ENCODE data around the gene SIT1.

SIT1 gene

GRCh38 chr9:35688558-35689541, 38.1 kb upstream of the SIT1 start:
- no CpG with 5 or more reads among the region's 12 CpGs for WGBS (ENCODE audit: extremely low coverage, insufficient coverage, insufficient read length)
- Histone ChIP-seq H3K23ac (ENCODE audit: low read length) (no peak overlapping the region), H3K27me3 (ENCODE audit: insufficient read depth, low read length) (no peaks in the 10 kb centered on the region), H3K9ac (ENCODE audit: low read length) (peak overlapping the region; percentile 87), H4K12ac (ENCODE audit: low read depth, low read length) (peak overlapping the region; percentile 69), H3K79me1 (ENCODE audit: low read length) (peaks cover 20% of the 10 kb centered on the region), H3K9me3 (ENCODE audit: insufficient read depth, low read depth, low read length) (no peaks in the 10 kb centered on the region), H4K91ac (ENCODE audit: low read depth, low read length) (peak overlapping the region; percentile 87), H3K4me1 (ENCODE audit: control insufficient read depth in 1 of 2, insufficient read depth in 2 of 2, low read length in 2 of 2) (peaks cover 16 to 24% of the 10 kb centered on the region in 2 experiments), H3K4me2 (ENCODE audit: low read length) (peak overlapping the region; percentile 68), H2AFZ (ENCODE audit: insufficient read depth, low read length, poor library complexity) (peak overlapping the region; percentile 31), H3K4me3 (ENCODE audit: low read depth, low read length) (peak overlapping the region; percentile 87), H2AK5ac (ENCODE audit: low read length) (peak overlapping the region; percentile 90), H3K79me2 (ENCODE audit: control insufficient read depth, insufficient read depth, low read length, poor library complexity) (peaks cover 14% of the 10 kb centered on the region), H3K27ac (ENCODE audit: low read depth, low read length) (peak overlapping the region; percentile 28), H2BK120ac (ENCODE audit: insufficient read depth, low read length, poor library complexity) (peak overlapping the region; percentile 68), H3K4ac (ENCODE audit: low read depth, low read length) (peak overlapping the region; percentile 92), H4K8ac (ENCODE audit: low read depth, low read length) (peak overlapping the region; percentile 85), H3K36me3 (ENCODE audit: control insufficient read depth in 1 of 2, insufficient read depth in 2 of 2, low read length in 2 of 2) (peaks cover 25 to 27% of the 10 kb centered on the region in 2 experiments), H3K18ac (ENCODE audit: low read length) (peak overlapping the region; percentile 96), H2BK12ac (ENCODE audit: low read length) (peak overlapping the region; percentile 51), H2BK5ac (ENCODE audit: low read depth, low read length, poor library complexity) (peak overlapping the region; percentile 76), H3K14ac (ENCODE audit: low read length) (peak overlapping the region; percentile 95)
- peak in 1 of 2 donors; percentile 18 for DNase-seq

- peaks cover 20% of the 10 kb centered on the region for H3K79me1 ChIP-seq (ENCODE audit: low read length)
- H2AK5ac ChIP-seq (ENCODE audit: low read length), result no peak overlapping the region
Observed at GRCh38 chr9:35687972-35688557, 37.3 kb upstream of the SIT1 start.

GRCh38 chr9:35687306-35687705, 36.6 kb upstream of the SIT1 start:
- Histone ChIP-seq H2AFZ (ENCODE audit: insufficient read depth, low read length, poor library complexity) (no peak overlapping the region), H2BK12ac (ENCODE audit: low read length) (no peak overlapping the region), H3K4ac (ENCODE audit: low read depth, low read length) (no peak overlapping the region), H3K14ac (ENCODE audit: low read length) (no peak overlapping the region), H3K4me2 (ENCODE audit: low read length) (peak overlapping the region; percentile 68), H4K91ac (ENCODE audit: low read depth, low read length) (no peak overlapping the region), H3K79me2 (ENCODE audit: control insufficient read depth, insufficient read depth, low read length, poor library complexity) (peaks cover 14% of the 10 kb centered on the region), H3K18ac (ENCODE audit: low read length) (no peak overlapping the region), H3K23ac (ENCODE audit: low read length) (no peak overlapping the region), H3K4me3 (ENCODE audit: low read depth, low read length) (no peak overlapping the region), H4K8ac (ENCODE audit: low read depth, low read length) (no peak overlapping the region), H3K27ac (ENCODE audit: low read depth, low read length) (no peak overlapping the region), H3K4me1 (ENCODE audit: control insufficient read depth in 1 of 2, insufficient read depth in 2 of 2, low read length in 2 of 2) (peaks cover 16 to 24% of the 10 kb centered on the region in 2 experiments), H2BK5ac (ENCODE audit: low read depth, low read length, poor library complexity) (no peak overlapping the region), H3K27me3 (ENCODE audit: insufficient read depth, low read length) (no peaks in the 10 kb centered on the region), H3K36me3 (ENCODE audit: control insufficient read depth in 1 of 2, insufficient read depth in 2 of 2, low read length in 2 of 2) (peaks cover 34 to 41% of the 10 kb centered on the region in 2 experiments), H3K9me3 (ENCODE audit: insufficient read depth, low read depth, low read length) (no peaks in the 10 kb centered on the region), H2BK120ac (ENCODE audit: insufficient read depth, low read length, poor library complexity) (no peak overlapping the region), H2AK5ac (ENCODE audit: low read length) (no peak overlapping the region), H3K9ac (ENCODE audit: low read length) (no peak overlapping the region), H4K12ac (ENCODE audit: low read depth, low read length) (no peak overlapping the region), H3K79me1 (ENCODE audit: low read length) (peaks cover 20% of the 10 kb centered on the region)
- DNase-seq, result no peak
- WGBS (ENCODE audit: extremely low coverage, insufficient coverage, insufficient read length), result no CpG with 5 or more reads among the region's 2 CpGs

More at GRCh38 chr9:35687972-35688557, 37.3 kb upstream of the SIT1 start:
- Histone ChIP-seq H3K79me2 (ENCODE audit: control insufficient read depth, insufficient read depth, low read length, poor library complexity) (peaks cover 14% of the 10 kb centered on the region), H3K9me3 (ENCODE audit: insufficient read depth, low read depth, low read length) (no peaks in the 10 kb centered on the region), H4K12ac (ENCODE audit: low read depth, low read length) (no peak overlapping the region), H4K91ac (ENCODE audit: low read depth, low read length) (no peak overlapping the region), H3K9ac (ENCODE audit: low read length) (no peak overlapping the region), H3K36me3 (ENCODE audit: control insufficient read depth in 1 of 2, insufficient read depth in 2 of 2, low read length in 2 of 2) (peaks cover 27 to 33% of the 10 kb centered on the region in 2 experiments), H3K14ac (ENCODE audit: low read length) (no peak overlapping the region), H3K18ac (ENCODE audit: low read length) (no peak overlapping the region), H2AFZ (ENCODE audit: insufficient read depth, low read length, poor library complexity) (no peak overlapping the region), H3K4me1 (ENCODE audit: control insufficient read depth in 1 of 2, insufficient read depth in 2 of 2, low read length in 2 of 2) (peaks cover 16 to 24% of the 10 kb centered on the region in 2 experiments), H2BK5ac (ENCODE audit: low read depth, low read length, poor library complexity) (no peak overlapping the region), H3K23ac (ENCODE audit: low read length) (no peak overlapping the region), H3K27ac (ENCODE audit: low read depth, low read length) (no peak overlapping the region), H3K4ac (ENCODE audit: low read depth, low read length) (peak overlapping the region; percentile 3), H4K8ac (ENCODE audit: low read depth, low read length) (no peak overlapping the region), H2BK12ac (ENCODE audit: low read length) (no peak overlapping the region), H3K4me2 (ENCODE audit: low read length) (peak overlapping the region; percentile 68), H3K27me3 (ENCODE audit: insufficient read depth, low read length) (no peaks in the 10 kb centered on the region), H3K4me3 (ENCODE audit: low read depth, low read length) (no peak overlapping the region), H2BK120ac (ENCODE audit: insufficient read depth, low read length, poor library complexity) (no peak overlapping the region)
- WGBS (ENCODE audit: extremely low coverage, insufficient coverage, insufficient read length), result no CpG with 5 or more reads among the region's 2 CpGs
- DNase-seq, result no peak

- no peak overlapping the region for H4K8ac ChIP-seq (ENCODE audit: low read depth, low read length)
- no peak overlapping the region for H2AK5ac ChIP-seq (ENCODE audit: low read length)
- no peak overlapping the region for H3K27ac ChIP-seq (ENCODE audit: low read depth, low read length)
- H2BK12ac ChIP-seq (ENCODE audit: low read length), result no peak overlapping the region
- peaks cover 14% of the 10 kb centered on the region for H3K79me2 ChIP-seq (ENCODE audit: control insufficient read depth, insufficient read depth, low read length, poor library complexity)
- no peak overlapping the region for H4K12ac ChIP-seq (ENCODE audit: low read depth, low read length)
- no peak overlapping the region for H3K18ac ChIP-seq (ENCODE audit: low read length)
- H3K9ac ChIP-seq (ENCODE audit: low read length), result no peak overlapping the region
- no peak overlapping the region for H2BK5ac ChIP-seq (ENCODE audit: low read depth, low read length, poor library complexity)
- H3K36me3 ChIP-seq (ENCODE audit: control insufficient read depth in 1 of 2, insufficient read depth in 2 of 2, low read length in 2 of 2), result peaks cover 40 to 49% of the 10 kb centered on the region in 2 experiments
- no peak overlapping the region for H3K4me2 ChIP-seq (ENCODE audit: low read length)
- H3K4me1 ChIP-seq (ENCODE audit: control insufficient read depth in 1 of 2, insufficient read depth in 2 of 2, low read length in 2 of 2), result peaks cover 16 to 24% of the 10 kb centered on the region in 2 experiments
- no CpG with 5 or more reads among the region's 11 CpGs for WGBS (ENCODE audit: extremely low coverage, insufficient coverage, insufficient read length)
- no peak overlapping the region for H3K4me3 ChIP-seq (ENCODE audit: low read depth, low read length)
- H3K14ac ChIP-seq (ENCODE audit: low read length), result no peak overlapping the region
- H2BK120ac ChIP-seq (ENCODE audit: insufficient read depth, low read length, poor library complexity), result no peak overlapping the region
- H2AFZ ChIP-seq (ENCODE audit: insufficient read depth, low read length, poor library complexity), result no peak overlapping the region
- no peaks in the 10 kb centered on the region for H3K9me3 ChIP-seq (ENCODE audit: insufficient read depth, low read depth, low read length)
- H3K79me1 ChIP-seq (ENCODE audit: low read length), result peaks cover 20% of the 10 kb centered on the region
- no peaks in the 10 kb centered on the region for H3K27me3 ChIP-seq (ENCODE audit: insufficient read depth, low read length)
- H4K91ac ChIP-seq (ENCODE audit: low read depth, low read length), result no peak overlapping the region
- H3K4ac ChIP-seq (ENCODE audit: low read depth, low read length), result no peak overlapping the region
- no peak overlapping the region for H3K23ac ChIP-seq (ENCODE audit: low read length)
- no peak for DNase-seq
Observed at GRCh38 chr9:35686222-35687203, 35.8 kb upstream of the SIT1 start.

Data from trophoblast cell (in vitro differentiated cells and primary cell).